CD4-positive, CD25-positive, alpha-beta regulatory T cell (primary cell): Measurements from ENCODE around the gene BLOC1S1. TPM values are rescaled to one million over a fixed set of nuclear protein-coding genes. Genes with fewer than 3 reads are reported as not detected.
A peak's percentile ranks its signal among the peaks of the same experiment; 100 is the strongest.

ENCODE experiments used
- ATAC-seq, 2 donors: fragments of 150-1000 bp; cut with Tn5 transposase; one replicate each; pipeline ENCODE4 v1.10.0; 2021; ENCODE audit warnings: low read depth in 2 of 2, moderate number of reproducible peaks in 2 of 2, moderate library complexity in 1 of 2
- DNase-seq, 3 donors: peaks; one replicate each; pipeline versions ENCODE4 v3.0.0 to v3.0.0-alpha.2; 2012 to 2022; ENCODE audit warnings: mixed read lengths in 1 of 3
- H3K27ac ChIP-seq: one replicate; pipeline ENCODE4 v1.7.0; 2013; ENCODE audit warnings: mild to moderate bottlenecking, low read length; ENCODE audit not compliant: insufficient read depth, poor library complexity, severe bottlenecking
- H3K27me3 ChIP-seq: one replicate; pipeline ENCODE4 v1.7.0; 2013; ENCODE audit warnings: low read length; ENCODE audit not compliant: control insufficient read depth, insufficient read depth
- H3K36me3 ChIP-seq: one replicate; pipeline ENCODE4 v1.7.0; 2013; ENCODE audit warnings: mild to moderate bottlenecking, low read length, moderate library complexity; ENCODE audit not compliant: control insufficient read depth, insufficient read depth
- H3K4me1 ChIP-seq: 2 replicates; pipeline ENCODE4 v1.7.0; 2013; ENCODE audit warnings: mild to moderate bottlenecking, low read length; ENCODE audit not compliant: insufficient read depth, control insufficient read depth, poor library complexity, severe bottlenecking
- H3K4me3 ChIP-seq: one replicate; pipeline ENCODE4 v1.7.0; 2013; ENCODE audit warnings: low read depth, mild to moderate bottlenecking, low read length, moderate library complexity
- H3K9me3 ChIP-seq, 2 experiments: 1 replicate in 1 of 2; 2 replicates in 1 of 2; pipeline ENCODE4 v1.7.0; 2013; ENCODE audit warnings: low read length in 2 of 2, mild to moderate bottlenecking in 1 of 2, moderate library complexity in 1 of 2; ENCODE audit not compliant: control insufficient read depth in 2 of 2
- H3K27ac Mint-ChIP-seq, 3 donors: one replicate each; pipeline ENCODE4 v1.8.0; 2020 to 2022; ENCODE audit warnings: mild to moderate bottlenecking in 3 of 3, mixed read lengths in 3 of 3, moderate library complexity in 2 of 3
- H3K27me3 Mint-ChIP-seq: one replicate; pipeline ENCODE4 v1.8.0; 2022; ENCODE audit warnings: mild to moderate bottlenecking, mixed read lengths
- H3K36me3 Mint-ChIP-seq: one replicate; pipeline ENCODE4 v1.8.0; 2020; ENCODE audit warnings: mixed read lengths
- H3K4me1 Mint-ChIP-seq, 4 donors: one replicate each; pipeline ENCODE4 v1.8.0; 2020 to 2022; ENCODE audit warnings: mixed read lengths in 4 of 4, mild to moderate bottlenecking in 1 of 4
- H3K4me3 Mint-ChIP-seq, 4 donors: one replicate each; pipeline ENCODE4 v1.8.0; 2020 to 2022; ENCODE audit warnings: mild to moderate bottlenecking in 4 of 4, mixed read lengths in 4 of 4, moderate library complexity in 3 of 4
- H3K9me3 Mint-ChIP-seq, 7 donors: one replicate each; pipeline ENCODE4 v1.8.0; 2020 to 2022; ENCODE audit warnings: mixed read lengths in 7 of 7, mild to moderate bottlenecking in 3 of 7, moderate library complexity in 2 of 7
- polyA plus RNA-seq, 4 donors: library from polyadenylated mRNA; unstranded; fragments of 300-500 nt; fragmentation: Illumina TruSeq; gene quantifications; one replicate each; pipeline ENCODE4 v1.2.3, GENCODE V29; 2021
- total RNA-seq: library from RNA; stranded (reverse); gene quantifications from one replicate; pipeline ENCODE4 v1.2.3, GENCODE V29; 2022

BLOC1S1 gene
- total and polyA plus RNA-seq, 5 donors from 2014 or later = 60.1 to 128 (median 107) TPM

- peaks cover 7% of the 10 kb centered on the region for H3K36me3 Mint-ChIP-seq
- ATAC-seq = no peak
- H3K4me3 Mint-ChIP-seq = peak overlapping the region; percentile 95 to 98 (median 96)
These were observed 724 bp downstream of the BLOC1S1 start for GRCh38 chr12:55716582-55716957.

DNA sequence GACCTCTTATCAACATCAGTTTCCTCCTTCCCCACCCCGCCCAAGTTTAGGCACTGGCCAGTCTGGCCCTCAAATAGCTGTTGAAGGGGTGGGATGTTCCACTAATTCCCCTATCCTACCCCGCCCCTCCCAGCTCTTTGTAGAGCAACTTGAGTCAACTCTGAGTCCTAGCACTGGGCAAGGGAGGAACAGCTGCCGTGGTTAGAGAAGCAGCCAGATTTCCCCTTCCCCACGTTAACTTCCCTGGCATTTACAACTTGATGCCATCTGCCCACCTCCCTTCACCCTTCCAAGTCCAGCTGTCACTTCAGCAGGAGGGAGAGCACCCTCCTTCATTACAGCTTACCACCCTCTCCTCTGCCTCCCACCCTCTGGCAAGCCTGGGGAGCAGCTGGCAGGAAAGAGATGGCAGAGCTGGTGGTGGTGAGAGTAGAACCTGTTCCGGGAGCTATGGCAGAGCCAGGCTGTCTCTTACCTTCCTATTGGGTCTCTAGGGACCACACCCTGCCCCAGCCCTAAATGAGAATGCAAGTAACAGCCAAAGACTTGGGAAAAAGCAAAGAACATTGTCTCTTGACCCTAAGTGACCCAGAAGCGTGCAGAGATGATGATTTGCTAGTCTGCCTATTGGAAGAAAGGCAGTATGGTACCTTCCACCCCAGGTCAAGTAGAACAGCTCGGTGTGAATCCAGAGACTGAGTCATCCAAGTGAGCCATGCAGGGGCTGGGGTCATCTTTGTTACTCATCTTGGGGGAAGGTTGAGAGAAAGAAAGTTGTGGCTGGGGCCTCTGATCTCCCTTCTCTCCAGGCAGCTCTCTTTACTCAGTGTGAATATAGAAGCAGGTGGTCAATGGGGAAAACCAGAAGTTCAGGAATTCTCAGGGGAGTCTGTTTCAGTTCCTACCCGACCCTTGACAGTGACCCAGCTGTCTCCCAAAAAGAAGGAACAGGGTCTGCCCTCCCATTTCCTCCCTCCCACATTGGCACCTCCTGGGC, 1.5 kb downstream of the BLOC1S1 start:
- ATAC-seq (no peak), DNase-seq (no peak)
- no peaks in the 10 kb centered on the region for H3K27me3 ChIP-seq
- H3K4me3 ChIP-seq = peak overlapping the region; percentile 91
- Mint-ChIP-seq H3K9me3 (no peaks in the 10 kb centered on the region), H3K27ac (peak overlapping the region; percentile 82 to 98 (median 97)), H3K36me3 (peaks cover 7% of the 10 kb centered on the region), H3K27me3 (no peaks in the 10 kb centered on the region), H3K4me3 (peak overlapping the region; percentile 95 to 98 (median 96)), H3K4me1 (peaks cover 8 to 41% (median 25%) of the 10 kb centered on the region in 4 donors)
- peaks cover 37% of the 10 kb centered on the region for H3K4me1 ChIP-seq
- H3K27ac ChIP-seq = peak overlapping the region; percentile 95
- peaks cover 21% of the 10 kb centered on the region for H3K36me3 ChIP-seq
- H3K9me3 ChIP-seq = no peaks in the 10 kb centered on the region

More at GRCh38 chr12:55716582-55716957, 724 bp downstream of the BLOC1S1 start:
- Mint-ChIP-seq H3K27ac (peak overlapping the region; percentile 63 to 98 (median 97)), H3K4me1 (peaks cover 8 to 41% (median 25%) of the 10 kb centered on the region in 4 donors), H3K9me3 (peaks cover 0 to 3% (median 0%) of the 10 kb centered on the region in 7 donors), H3K27me3 (peaks cover 6% of the 10 kb centered on the region)
- Histone ChIP-seq H3K4me3 (peak overlapping the region; percentile 91), H3K36me3 (peaks cover 21% of the 10 kb centered on the region), H3K27ac (peak overlapping the region; percentile 95), H3K27me3 (no peaks in the 10 kb centered on the region), H3K4me1 (peaks cover 37% of the 10 kb centered on the region), H3K9me3 (no peaks in the 10 kb centered on the region)
- no peak for DNase-seq

DNA sequence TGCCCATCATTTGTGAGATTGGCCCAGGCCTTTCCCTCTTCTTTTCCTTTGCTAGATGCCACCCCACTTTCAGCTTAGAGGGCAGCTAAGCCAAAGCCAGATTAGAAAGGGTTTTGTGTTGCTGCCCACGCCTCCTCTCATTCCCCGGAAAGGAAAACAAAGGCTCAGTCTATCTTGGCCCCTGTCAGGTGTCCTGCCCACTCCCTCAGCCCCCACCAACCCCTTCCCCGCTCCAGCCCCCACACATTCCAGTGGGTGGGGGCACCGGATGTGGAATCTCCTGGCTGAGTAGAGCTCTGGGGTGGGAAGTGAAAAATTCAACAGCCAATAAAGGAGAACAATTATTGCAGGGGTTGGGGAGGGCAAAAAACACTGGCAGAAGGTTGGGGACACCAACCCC, 2.2 kb downstream of the BLOC1S1 start:
- no peaks in the 10 kb centered on the region for H3K9me3 ChIP-seq
- H3K36me3 ChIP-seq = peaks cover 21% of the 10 kb centered on the region
- H3K4me1 ChIP-seq = peaks cover 37% of the 10 kb centered on the region
- Mint-ChIP-seq H3K27me3 (no peaks in the 10 kb centered on the region), H3K4me1 (peaks cover 8 to 41% (median 25%) of the 10 kb centered on the region in 4 donors), H3K36me3 (peaks cover 7% of the 10 kb centered on the region), H3K27ac (peak overlapping the region in 2 of 3 donors; percentile 11 to 98), H3K4me3 (peak overlapping the region; percentile 88 to 97 (median 95)), H3K9me3 (no peaks in the 10 kb centered on the region)
- H3K27me3 ChIP-seq = no peaks in the 10 kb centered on the region
- ATAC-seq = no peak
- H3K27ac ChIP-seq = no peak overlapping the region
- no peak overlapping the region for H3K4me3 ChIP-seq
- DNase-seq = no peak

GRCh38 chr12:55718624-55719275, 2.9 kb downstream of the BLOC1S1 start:
- H3K36me3 Mint-ChIP-seq = peaks cover 10% of the 10 kb centered on the region
- no peak for DNase-seq
- Histone ChIP-seq H3K36me3 (peaks cover 25% of the 10 kb centered on the region), H3K9me3 (no peaks in the 10 kb centered on the region), H3K27ac (no peak overlapping the region), H3K4me1 (peaks cover 37% of the 10 kb centered on the region), H3K27me3 (no peaks in the 10 kb centered on the region), H3K4me3 (no peak overlapping the region)
- no peaks in the 10 kb centered on the region for H3K9me3 Mint-ChIP-seq
- peaks cover 8 to 41% (median 25%) of the 10 kb centered on the region in 4 donors for H3K4me1 Mint-ChIP-seq
- ATAC-seq = no peak
- peak overlapping the region in 1 of 3 donors; percentile 20 for H3K27ac Mint-ChIP-seq
- no peaks in the 10 kb centered on the region for H3K27me3 Mint-ChIP-seq
- peak overlapping the region; percentile 16 to 95 (median 57) for H3K4me3 Mint-ChIP-seq

GRCh38 chr12:55719371-55719770, 3.5 kb downstream of the BLOC1S1 start:
- Histone ChIP-seq H3K27ac (no peak overlapping the region), H3K9me3 (no peaks in the 10 kb centered on the region), H3K36me3 (peaks cover 25% of the 10 kb centered on the region), H3K4me3 (no peak overlapping the region), H3K27me3 (no peaks in the 10 kb centered on the region), H3K4me1 (peaks cover 37% of the 10 kb centered on the region)
- peaks cover 10% of the 10 kb centered on the region for H3K36me3 Mint-ChIP-seq
- H3K4me3 Mint-ChIP-seq = no peak overlapping the region
- H3K27ac Mint-ChIP-seq = no peak overlapping the region
- no peak for DNase-seq
- H3K4me1 Mint-ChIP-seq = peaks cover 8 to 41% (median 25%) of the 10 kb centered on the region in 4 donors
- no peaks in the 10 kb centered on the region for H3K27me3 Mint-ChIP-seq
- no peak for ATAC-seq
- H3K9me3 Mint-ChIP-seq = no peaks in the 10 kb centered on the region

GRCh38 chr12:55720071-55720564, 4.3 kb downstream of the BLOC1S1 start, which contains the start of gene RDH5:
RDH5 (plus strand) TSS chr12:55720393; CDS start chr12:55721185, 792 bp downstream.
- ATAC-seq (no peak), DNase-seq (no peak)
- Mint-ChIP-seq H3K9me3 (no peaks in the 10 kb centered on the region), H3K36me3 (peaks cover 10% of the 10 kb centered on the region), H3K4me1 (peaks cover 8 to 46% (median 32%) of the 10 kb centered on the region in 4 donors), H3K27ac (no peak within 1 kb of the TSS), H3K4me3 (no peak within 1 kb of the TSS), H3K27me3 (no peaks in the 10 kb centered on the region)
- Histone ChIP-seq H3K4me1 (peaks cover 42% of the 10 kb centered on the region), H3K9me3 (no peaks in the 10 kb centered on the region), H3K4me3 (no peak within 1 kb of the TSS), H3K27ac (no peak within 1 kb of the TSS), H3K27me3 (no peaks in the 10 kb centered on the region), H3K36me3 (peaks cover 25% of the 10 kb centered on the region)

GRCh38 chr12:55720894-55721444, 5.1 kb downstream of the BLOC1S1 start:
- Histone ChIP-seq H3K4me1 (peaks cover 34% of the 10 kb centered on the region), H3K27me3 (no peaks in the 10 kb centered on the region), H3K27ac (no peak overlapping the region), H3K36me3 (peaks cover 25% of the 10 kb centered on the region), H3K4me3 (no peak overlapping the region), H3K9me3 (no peaks in the 10 kb centered on the region)
- peaks cover 0 to 2% (median 0%) of the 10 kb centered on the region in 7 donors for H3K9me3 Mint-ChIP-seq
- DNase-seq (no peak), ATAC-seq (no peak)
- H3K4me1 Mint-ChIP-seq = peaks cover 0 to 44% (median 29%) of the 10 kb centered on the region in 4 donors
- H3K36me3 Mint-ChIP-seq = peaks cover 7% of the 10 kb centered on the region
- no peak overlapping the region for H3K4me3 Mint-ChIP-seq
- H3K27ac Mint-ChIP-seq = no peak overlapping the region
- H3K27me3 Mint-ChIP-seq = no peaks in the 10 kb centered on the region
